Measurements from ENCODE around the gene BAIAP2L1. TPM values are rescaled to one million over a fixed set of nuclear protein-coding genes. Genes with fewer than 3 reads are reported as not detected.

Gene BAIAP2L1
- total and polyA plus RNA-seq, 2 donors (not counting 3 experiments of a cell fraction or from before 2014, with no cell fraction given): 0.32 to 1.1 TPM

DNA sequence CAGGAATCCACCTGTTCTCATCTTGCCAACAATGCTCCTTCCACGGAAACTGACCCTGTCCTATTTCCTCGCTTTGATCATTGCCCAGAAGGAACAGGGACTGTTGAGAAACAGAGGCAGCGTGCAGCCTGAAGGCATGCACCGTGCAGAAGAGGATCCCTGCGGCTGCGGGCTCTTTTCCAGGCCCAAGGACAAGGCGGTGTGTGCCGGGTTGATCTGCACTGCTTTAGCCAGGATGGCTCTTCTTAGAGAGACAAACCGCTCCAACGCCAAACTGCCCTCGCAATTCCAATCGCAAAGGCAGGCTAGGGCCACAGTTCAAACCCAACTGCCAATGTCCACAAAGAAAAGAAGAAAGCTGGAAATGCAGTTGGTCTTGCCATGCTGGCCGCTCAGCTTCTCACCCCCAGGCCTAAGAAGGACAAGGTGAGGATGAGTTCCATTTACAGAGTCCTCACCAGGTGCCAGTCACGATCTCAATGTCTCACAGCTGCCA, 92.9 kb downstream of the BAIAP2L1 start:
- Histone ChIP-seq H3K9me3 (replicated peaks; ENCODE audit: control insufficient read depth, insufficient read depth, low read length) (no peaks in the 10 kb centered on the region), H3K79me2 (ENCODE audit: control insufficient read depth, insufficient read depth, low read length) (no peaks in the 10 kb centered on the region), H3K9ac (replicated peaks; ENCODE audit: extremely low read depth, insufficient read depth, low read length) (no peak overlapping the region), H3K4me2 (ENCODE audit: insufficient read depth, low read length) (no peak overlapping the region), H4K20me1 (replicated peaks; ENCODE audit: control insufficient read depth, extremely low read depth, insufficient read depth, low read length) (no peaks in the 10 kb centered on the region), H3K27me3 (ENCODE audit: control insufficient read depth in 2 of 2, insufficient read depth in 2 of 2, low read length in 2 of 2) (no peaks in the 10 kb centered on the region), H3K36me3 (ENCODE audit: control insufficient read depth in 2 of 2, extremely low read depth in 1 of 2, insufficient read depth in 2 of 2, low read length in 2 of 2) (no peaks in the 10 kb centered on the region), H3K9me1 (replicated peaks; ENCODE audit: control insufficient read depth, extremely low read depth, insufficient read depth, low read length) (no peaks in the 10 kb centered on the region), H3K4me1 (ENCODE audit: control insufficient read depth, extremely low read depth, insufficient read depth, low read length) (no peaks in the 10 kb centered on the region), H2AFZ (ENCODE audit: low read depth, low read length) (no peak overlapping the region), H3K4me3 (replicated peaks in 1 of 3; ENCODE audit: insufficient read depth in 1 of 3, low read depth in 1 of 3, low read length in 3 of 3) (no peak overlapping the region), H3K27ac (ENCODE audit: insufficient read depth, low read depth, low read length) (no peak overlapping the region)
- TF ChIP-seq JUN (IDR thresholded peaks at IDR 0.05; ENCODE audit: borderline replicate concordance, insufficient read depth, insufficient read length, low read depth): no peak
- no peak for TF ChIP-seq FOS (IDR thresholded peaks at IDR 0.05; ENCODE audit: borderline replicate concordance, insufficient read depth, low read length)
- TF ChIP-seq POLR2A (IDR thresholded peaks at IDR 0.05; ENCODE audit: low read depth, low read length): no peak
- TF ChIP-seq, protein P1, sequence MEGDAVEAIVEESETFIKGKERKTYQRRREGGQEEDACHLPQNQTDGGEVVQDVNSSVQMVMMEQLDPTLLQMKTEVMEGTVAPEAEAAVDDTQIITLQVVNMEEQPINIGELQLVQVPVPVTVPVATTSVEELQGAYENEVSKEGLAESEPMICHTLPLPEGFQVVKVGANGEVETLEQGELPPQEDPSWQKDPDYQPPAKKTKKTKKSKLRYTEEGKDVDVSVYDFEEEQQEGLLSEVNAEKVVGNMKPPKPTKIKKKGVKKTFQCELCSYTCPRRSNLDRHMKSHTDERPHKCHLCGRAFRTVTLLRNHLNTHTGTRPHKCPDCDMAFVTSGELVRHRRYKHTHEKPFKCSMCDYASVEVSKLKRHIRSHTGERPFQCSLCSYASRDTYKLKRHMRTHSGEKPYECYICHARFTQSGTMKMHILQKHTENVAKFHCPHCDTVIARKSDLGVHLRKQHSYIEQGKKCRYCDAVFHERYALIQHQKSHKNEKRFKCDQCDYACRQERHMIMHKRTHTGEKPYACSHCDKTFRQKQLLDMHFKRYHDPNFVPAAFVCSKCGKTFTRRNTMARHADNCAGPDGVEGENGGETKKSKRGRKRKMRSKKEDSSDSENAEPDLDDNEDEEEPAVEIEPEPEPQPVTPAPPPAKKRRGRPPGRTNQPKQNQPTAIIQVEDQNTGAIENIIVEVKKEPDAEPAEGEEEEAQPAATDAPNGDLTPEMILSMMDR (IDR thresholded peaks at IDR 0.05; ENCODE audit: extremely low read depth in 1 of 2, insufficient read depth in 1 of 2, low read depth in 1 of 2, low read length in 2 of 2): no peak
- TF ChIP-seq, protein P2, sequence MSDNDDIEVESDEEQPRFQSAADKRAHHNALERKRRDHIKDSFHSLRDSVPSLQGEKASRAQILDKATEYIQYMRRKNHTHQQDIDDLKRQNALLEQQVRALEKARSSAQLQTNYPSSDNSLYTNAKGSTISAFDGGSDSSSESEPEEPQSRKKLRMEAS (IDR thresholded peaks at IDR 0.05; ENCODE audit: insufficient read depth, insufficient read length): no peak
- no peak for TF ChIP-seq GATA2 (IDR thresholded peaks at IDR 0.05; ENCODE audit: insufficient read depth, insufficient read length, low read depth, low read length)
- TF ChIP-seq POLR2AphosphoS5 (IDR thresholded peaks at IDR 0.05; ENCODE audit: insufficient read depth, low read depth, low read length): no peak
- dilution Hi-C loops (cut with MboI; ENCODE audit: extremely low pct_ligation_motif_present, low sequenced_read_pairs): no loop called here
- POLR2A ChIA-PET: no interaction called here
- intact Hi-C loops (cut with micrococcal nuclease): loop anchor here (5.0 kb wide), 1 partner anchor 44 kb away; no protein-coding TSS in a partner anchor
- no peak for DNase-seq (ENCODE audit: low read depth, low spot score)
- CTCF ChIA-PET: interaction anchor here (2.2 kb wide), 1 partner anchor 94 kb away, joined by 8 read pairs; no protein-coding TSS in a partner anchor
- no TSS peak for BruUV-seq (replicated peaks)
- no peak for FAIRE-seq

All from endothelial cell of umbilical vein (primary cell).